Kidney (tissue), 14 donors: ENCODE measurements around the gene ZNF865. TPM values are rescaled to one million over a fixed set of nuclear protein-coding genes. Genes with fewer than 3 reads are reported as not detected.

Experiments
- DNase-seq, 5 donors: peaks; one replicate each; pipeline ENCODE4 v3.0.0-alpha.2; 2013 to 2020
- FAIRE-seq: peaks from 2 replicates; lab custom pipeline; 2012; peaks lifted over from hg19 to GRCh38; lab: Jason Lieb, UNC
- H3K27ac ChIP-seq, 2 donors: one replicate each; pipeline ENCODE4 v1.7.0; 2013; ENCODE audit warnings: low read depth in 2 of 2, low read length in 2 of 2, inconsistent platforms in 1 of 2
- H3K27me3 ChIP-seq: one replicate; pipeline ENCODE4 v1.7.1; 2013; ENCODE audit warnings: low read length, inconsistent platforms; ENCODE audit not compliant: control insufficient read depth, insufficient read depth
- H3K36me3 ChIP-seq, 3 donors: one replicate each; pipeline versions ENCODE4 v1.7.0 to v1.7.1; 2013; ENCODE audit warnings: low read length in 3 of 3, control low read depth in 1 of 3, inconsistent platforms in 1 of 3; ENCODE audit not compliant: insufficient read depth in 3 of 3, control insufficient read depth in 2 of 3
- H3K4me1 ChIP-seq, 3 donors: one replicate each; pipeline versions ENCODE4 v1.7.0 to v1.7.1; 2013; ENCODE audit warnings: low read length in 3 of 3, inconsistent platforms in 1 of 3, low read depth in 1 of 3; ENCODE audit not compliant: control insufficient read depth in 2 of 3, insufficient read depth in 2 of 3
- H3K4me3 ChIP-seq, 3 donors: one replicate each; pipeline versions ENCODE4 v1.7.0 to v1.8.1; 2013; ENCODE audit warnings: low read length in 3 of 3, control low read depth in 1 of 3, inconsistent platforms in 1 of 3
- H3K9ac ChIP-seq, 3 donors: one replicate each; pipeline versions ENCODE4 v1.7.0 to v1.7.1; 2013; ENCODE audit warnings: low read length in 3 of 3, control low read depth in 1 of 3, inconsistent platforms in 1 of 3
- H3K9me3 ChIP-seq, 3 donors: one replicate each; pipeline versions ENCODE4 v1.7.0 to v1.7.1; 2013; ENCODE audit warnings: low read length in 3 of 3, control low read depth in 1 of 3, inconsistent platforms in 1 of 3; ENCODE audit not compliant: control insufficient read depth in 2 of 3, insufficient read depth in 1 of 3
- intact Hi-C: fragments of 100-400 bp; cut with DNase I; formaldehyde crosslinking; loops from one replicate; pipeline ENCODE4 v1.11.1; 2022
- polyA plus RNA-seq: library from polyadenylated mRNA; stranded (reverse); fragments of 350-450 nt; fragmentation: Illumina TruSeq; extraction: RNeasy Lipid Tissue Mini Kit (QIAGEN cat#74804); gene quantifications from one replicate; pipeline ENCODE4 v1.2.3, GENCODE V29; 2014; ENCODE audit warnings: low read depth, low replicate concordance; ENCODE audit not compliant: insufficient read depth
- total RNA-seq: library from RNA; stranded (reverse); fragmentation: NEBNext Ultra II Directional; extraction: Animal tissue kit (Norgen Biotek cat#: 25700); gene quantifications from one replicate; pipeline ENCODE4 v1.2.1, GENCODE V29; 2021
- TF ChIP-seq, protein P1 (sequence below): IDR thresholded peaks from 3 replicates; pipeline ENCODE4 v1.5.1; 2012; ENCODE audit warnings: mild to moderate bottlenecking, moderate library complexity, borderline replicate concordance; ENCODE audit not compliant: insufficient read depth; ENCODE audit errors: extremely low read depth
- donor health status: control.
- donor health status: control.
- donor health status: control.
- donor health status: control.
- donor health status: control.
- donor health status: DM: yes; HTN: yes; CAD: no.
- donor health status: Normal renal cell carcinoma (clear cell type).

Gene ZNF865
- total and polyA plus RNA-seq, 2 donors from 2014 or later = 5.8 to 17.4 TPM

GRCh38 chr19:55618426-55618825 is 13.0 kb downstream of the ZNF865 start:
- FAIRE-seq = no peak
- TF ChIP-seq, protein P1, sequence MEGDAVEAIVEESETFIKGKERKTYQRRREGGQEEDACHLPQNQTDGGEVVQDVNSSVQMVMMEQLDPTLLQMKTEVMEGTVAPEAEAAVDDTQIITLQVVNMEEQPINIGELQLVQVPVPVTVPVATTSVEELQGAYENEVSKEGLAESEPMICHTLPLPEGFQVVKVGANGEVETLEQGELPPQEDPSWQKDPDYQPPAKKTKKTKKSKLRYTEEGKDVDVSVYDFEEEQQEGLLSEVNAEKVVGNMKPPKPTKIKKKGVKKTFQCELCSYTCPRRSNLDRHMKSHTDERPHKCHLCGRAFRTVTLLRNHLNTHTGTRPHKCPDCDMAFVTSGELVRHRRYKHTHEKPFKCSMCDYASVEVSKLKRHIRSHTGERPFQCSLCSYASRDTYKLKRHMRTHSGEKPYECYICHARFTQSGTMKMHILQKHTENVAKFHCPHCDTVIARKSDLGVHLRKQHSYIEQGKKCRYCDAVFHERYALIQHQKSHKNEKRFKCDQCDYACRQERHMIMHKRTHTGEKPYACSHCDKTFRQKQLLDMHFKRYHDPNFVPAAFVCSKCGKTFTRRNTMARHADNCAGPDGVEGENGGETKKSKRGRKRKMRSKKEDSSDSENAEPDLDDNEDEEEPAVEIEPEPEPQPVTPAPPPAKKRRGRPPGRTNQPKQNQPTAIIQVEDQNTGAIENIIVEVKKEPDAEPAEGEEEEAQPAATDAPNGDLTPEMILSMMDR = no peak
- peaks cover 0 to 6% (median 0%) of the 10 kb centered on the region in 3 donors for H3K36me3 ChIP-seq

GRCh38 chr19:55619286-55619685 is 13.8 kb downstream of the ZNF865 start:
- Histone ChIP-seq H3K27ac (no peak overlapping the region), H3K9ac (no peak overlapping the region), H3K27me3 (no peaks in the 10 kb centered on the region), H3K4me1 (peaks cover 2 to 5% (median 3%) of the 10 kb centered on the region in 3 donors), H3K9me3 (no peaks in the 10 kb centered on the region), H3K36me3 (peaks cover 0 to 6% (median 0%) of the 10 kb centered on the region in 3 donors), H3K4me3 (no peak overlapping the region)
- TF ChIP-seq, protein P1 = no peak
- FAIRE-seq (no peak), DNase-seq (no peak)
- intact Hi-C loops = loop anchor here (10.0 kb wide), 1 partner anchor 354 kb away; no protein-coding TSS in a partner anchor

More at GRCh38 chr19:55618426-55618825, 13.0 kb downstream of the ZNF865 start:
- no peak overlapping the region for H3K27ac ChIP-seq
- intact Hi-C loops = loop anchor here (10.0 kb wide), 1 partner anchor 354 kb away; no protein-coding TSS in a partner anchor
- DNase-seq = no peak
- H3K4me3 ChIP-seq = no peak overlapping the region
- H3K27me3 ChIP-seq = no peaks in the 10 kb centered on the region
- H3K9me3 ChIP-seq = no peaks in the 10 kb centered on the region
- peaks cover 0 to under 1% (median 0%) of the 10 kb centered on the region in 3 donors for H3K4me1 ChIP-seq
- no peak overlapping the region for H3K9ac ChIP-seq

DNA sequence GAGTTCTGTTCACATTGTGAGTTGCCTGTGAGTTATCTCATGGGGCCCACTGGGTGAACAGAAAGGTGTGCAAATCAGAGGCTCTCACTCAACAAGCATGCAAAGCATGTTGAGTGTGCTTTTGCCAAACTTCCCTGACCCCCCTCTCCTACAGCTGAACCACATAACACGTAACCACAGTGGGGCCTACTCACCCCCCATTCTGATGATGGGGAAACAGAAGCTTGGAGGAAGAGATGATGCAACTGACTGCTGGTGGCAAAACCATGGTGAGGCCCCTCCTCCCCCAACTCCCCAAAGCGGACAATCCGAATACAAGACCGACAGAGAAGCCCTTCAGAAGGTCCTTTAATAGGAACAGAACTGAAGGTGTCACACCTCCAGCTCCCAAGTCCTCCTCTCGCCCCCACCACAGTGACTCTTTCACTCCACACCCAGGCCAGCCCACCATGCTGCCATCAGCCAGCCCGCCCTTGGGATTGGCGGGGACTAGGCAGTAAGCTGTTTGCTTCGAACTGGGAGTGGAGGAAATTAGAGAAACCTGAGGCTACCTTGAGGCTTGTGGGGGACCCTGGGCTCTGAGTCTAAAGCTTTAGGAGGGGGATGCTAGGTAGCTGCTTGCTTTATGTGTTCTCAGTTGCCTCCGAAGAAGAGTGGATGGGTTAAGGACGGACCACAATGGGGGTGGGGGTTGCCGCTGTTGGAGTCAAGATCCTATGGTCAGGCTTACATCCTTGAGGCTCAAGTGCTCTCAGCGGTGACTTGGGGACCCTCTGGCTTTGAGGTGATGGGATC is 15.2 kb downstream of the ZNF865 start:
- peaks cover 2 to 6% (median 5%) of the 10 kb centered on the region in 3 donors for H3K4me1 ChIP-seq
- TF ChIP-seq, protein P1 = no peak
- intact Hi-C loops = no loop called here
- FAIRE-seq (no peak), DNase-seq (no peak)
- no peaks in the 10 kb centered on the region for H3K9me3 ChIP-seq
- H3K4me3 ChIP-seq = no peak overlapping the region
- no peak overlapping the region for H3K27ac ChIP-seq
- no peaks in the 10 kb centered on the region for H3K27me3 ChIP-seq
- H3K36me3 ChIP-seq = peaks cover 0 to 6% (median 0%) of the 10 kb centered on the region in 3 donors
- no peak overlapping the region for H3K9ac ChIP-seq
